ENCODE measurements around the gene ORC2. TPM values are rescaled to one million over a fixed set of nuclear protein-coding genes. Genes with fewer than 3 reads are reported as not detected.

Gene ORC2
- total RNA-seq, 1 experiment from 2014 or later = 56.0 TPM

DNA sequence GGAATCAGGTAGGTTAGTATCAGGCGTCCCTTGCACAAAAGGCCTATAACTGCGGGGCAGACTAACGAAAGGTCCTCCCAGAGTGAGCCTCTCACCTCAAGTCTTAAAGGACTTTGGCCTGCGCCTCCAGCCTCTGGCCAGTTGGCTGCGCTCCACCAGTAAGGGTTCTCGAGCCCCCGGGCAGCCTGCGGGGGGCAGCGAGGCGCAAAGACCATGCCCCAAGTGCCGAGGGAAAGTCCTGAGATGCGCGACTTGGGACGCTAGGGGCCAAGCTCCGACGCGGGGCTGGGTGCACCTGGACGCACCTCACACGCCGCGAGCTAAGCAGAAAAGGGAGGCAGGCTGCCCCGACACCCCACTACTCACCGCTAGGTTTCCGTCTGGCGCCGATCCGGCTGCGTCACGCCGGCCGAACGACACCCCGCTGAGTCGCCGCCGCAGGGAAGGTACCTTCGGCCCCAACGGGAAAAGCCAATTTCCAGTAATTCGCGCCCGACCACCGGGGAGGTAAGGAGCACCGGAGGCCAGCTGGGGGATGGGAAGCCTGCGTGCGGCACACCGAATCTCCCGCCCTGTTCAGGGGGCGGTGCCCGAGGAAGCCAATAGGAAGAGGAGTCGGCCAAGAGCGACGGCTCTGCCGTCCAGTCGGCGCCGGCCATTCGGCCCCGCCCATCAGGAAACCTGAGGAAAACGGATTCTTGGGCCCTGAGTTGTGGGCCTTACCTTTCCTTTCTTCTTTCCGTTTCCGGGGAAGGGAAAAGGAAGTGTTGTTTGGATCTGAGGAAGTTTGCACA, at the start of gene ORC2 (continued):
- TF ChIP-seq, protein P1, sequence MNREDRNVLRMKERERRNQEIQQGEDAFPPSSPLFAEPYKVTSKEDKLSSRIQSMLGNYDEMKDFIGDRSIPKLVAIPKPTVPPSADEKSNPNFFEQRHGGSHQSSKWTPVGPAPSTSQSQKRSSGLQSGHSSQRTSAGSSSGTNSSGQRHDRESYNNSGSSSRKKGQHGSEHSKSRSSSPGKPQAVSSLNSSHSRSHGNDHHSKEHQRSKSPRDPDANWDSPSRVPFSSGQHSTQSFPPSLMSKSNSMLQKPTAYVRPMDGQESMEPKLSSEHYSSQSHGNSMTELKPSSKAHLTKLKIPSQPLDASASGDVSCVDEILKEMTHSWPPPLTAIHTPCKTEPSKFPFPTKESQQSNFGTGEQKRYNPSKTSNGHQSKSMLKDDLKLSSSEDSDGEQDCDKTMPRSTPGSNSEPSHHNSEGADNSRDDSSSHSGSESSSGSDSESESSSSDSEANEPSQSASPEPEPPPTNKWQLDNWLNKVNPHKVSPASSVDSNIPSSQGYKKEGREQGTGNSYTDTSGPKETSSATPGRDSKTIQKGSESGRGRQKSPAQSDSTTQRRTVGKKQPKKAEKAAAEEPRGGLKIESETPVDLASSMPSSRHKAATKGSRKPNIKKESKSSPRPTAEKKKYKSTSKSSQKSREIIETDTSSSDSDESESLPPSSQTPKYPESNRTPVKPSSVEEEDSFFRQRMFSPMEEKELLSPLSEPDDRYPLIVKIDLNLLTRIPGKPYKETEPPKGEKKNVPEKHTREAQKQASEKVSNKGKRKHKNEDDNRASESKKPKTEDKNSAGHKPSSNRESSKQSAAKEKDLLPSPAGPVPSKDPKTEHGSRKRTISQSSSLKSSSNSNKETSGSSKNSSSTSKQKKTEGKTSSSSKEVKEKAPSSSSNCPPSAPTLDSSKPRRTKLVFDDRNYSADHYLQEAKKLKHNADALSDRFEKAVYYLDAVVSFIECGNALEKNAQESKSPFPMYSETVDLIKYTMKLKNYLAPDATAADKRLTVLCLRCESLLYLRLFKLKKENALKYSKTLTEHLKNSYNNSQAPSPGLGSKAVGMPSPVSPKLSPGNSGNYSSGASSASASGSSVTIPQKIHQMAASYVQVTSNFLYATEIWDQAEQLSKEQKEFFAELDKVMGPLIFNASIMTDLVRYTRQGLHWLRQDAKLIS (CRISPR knock-in tag; IDR thresholded peaks at IDR 0.05; ENCODE audit: borderline replicate concordance) = peak; percentile 70; the same call in 1 of the 2 replicates
- TF ChIP-seq, protein P2, sequence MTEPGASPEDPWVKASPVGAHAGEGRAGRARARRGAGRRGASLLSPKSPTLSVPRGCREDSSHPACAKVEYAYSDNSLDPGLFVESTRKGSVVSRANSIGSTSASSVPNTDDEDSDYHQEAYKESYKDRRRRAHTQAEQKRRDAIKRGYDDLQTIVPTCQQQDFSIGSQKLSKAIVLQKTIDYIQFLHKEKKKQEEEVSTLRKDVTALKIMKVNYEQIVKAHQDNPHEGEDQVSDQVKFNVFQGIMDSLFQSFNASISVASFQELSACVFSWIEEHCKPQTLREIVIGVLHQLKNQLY (CRISPR knock-in tag; IDR thresholded peaks at IDR 0.05) = peak; percentile 42; the same call in 1 of the 2 replicates
- TF ChIP-seq ZNF671 (CRISPR knock-in tag; IDR thresholded peaks at IDR 0.05) = no peak
- TF ChIP-seq ZNF232 (CRISPR knock-in tag; IDR thresholded peaks at IDR 0.05) = no peak
- no peak for TF ChIP-seq GTF2I (CRISPR knock-in tag; conservative IDR thresholded peaks at IDR 0.05)
- TF ChIP-seq, protein P3, sequence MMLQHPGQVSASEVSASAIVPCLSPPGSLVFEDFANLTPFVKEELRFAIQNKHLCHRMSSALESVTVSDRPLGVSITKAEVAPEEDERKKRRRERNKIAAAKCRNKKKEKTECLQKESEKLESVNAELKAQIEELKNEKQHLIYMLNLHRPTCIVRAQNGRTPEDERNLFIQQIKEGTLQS (CRISPR knock-in tag; conservative IDR thresholded peaks at IDR 0.05) = no peak
- TF ChIP-seq ZNF219 (CRISPR knock-in tag; IDR thresholded peaks at IDR 0.05; ENCODE audit: borderline replicate concordance) = peak; percentile 85; the same call in 1 of the 2 replicates
- TF ChIP-seq, protein P4, sequence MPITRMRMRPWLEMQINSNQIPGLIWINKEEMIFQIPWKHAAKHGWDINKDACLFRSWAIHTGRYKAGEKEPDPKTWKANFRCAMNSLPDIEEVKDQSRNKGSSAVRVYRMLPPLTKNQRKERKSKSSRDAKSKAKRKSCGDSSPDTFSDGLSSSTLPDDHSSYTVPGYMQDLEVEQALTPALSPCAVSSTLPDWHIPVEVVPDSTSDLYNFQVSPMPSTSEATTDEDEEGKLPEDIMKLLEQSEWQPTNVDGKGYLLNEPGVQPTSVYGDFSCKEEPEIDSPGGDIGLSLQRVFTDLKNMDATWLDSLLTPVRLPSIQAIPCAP (CRISPR knock-in tag; IDR thresholded peaks at IDR 0.05) = peak; percentile 68; the same call in 1 of the 2 replicates
- peak; percentile 91; the same call in 1 of the 2 replicates for TF ChIP-seq TP53 (CRISPR knock-in tag; IDR thresholded peaks at IDR 0.05)
- TF ChIP-seq, protein P5, sequence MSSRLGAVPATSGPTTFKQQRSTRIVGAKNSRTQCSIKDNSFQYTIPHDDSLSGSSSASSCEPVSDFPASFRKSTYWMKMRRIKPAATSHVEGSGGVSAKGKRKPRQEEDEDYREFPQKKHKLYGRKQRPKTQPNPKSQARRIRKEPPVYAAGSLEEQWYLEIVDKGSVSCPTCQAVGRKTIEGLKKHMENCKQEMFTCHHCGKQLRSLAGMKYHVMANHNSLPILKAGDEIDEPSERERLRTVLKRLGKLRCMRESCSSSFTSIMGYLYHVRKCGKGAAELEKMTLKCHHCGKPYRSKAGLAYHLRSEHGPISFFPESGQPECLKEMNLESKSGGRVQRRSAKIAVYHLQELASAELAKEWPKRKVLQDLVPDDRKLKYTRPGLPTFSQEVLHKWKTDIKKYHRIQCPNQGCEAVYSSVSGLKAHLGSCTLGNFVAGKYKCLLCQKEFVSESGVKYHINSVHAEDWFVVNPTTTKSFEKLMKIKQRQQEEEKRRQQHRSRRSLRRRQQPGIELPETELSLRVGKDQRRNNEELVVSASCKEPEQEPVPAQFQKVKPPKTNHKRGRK (CRISPR knock-in tag; IDR thresholded peaks at IDR 0.05; ENCODE audit: borderline replicate concordance) = no peak
- no peak for TF ChIP-seq OVOL2 (CRISPR knock-in tag; IDR thresholded peaks at IDR 0.05; ENCODE audit: borderline replicate concordance)
- peak; percentile 86; the same call in 1 of the 2 replicates for TF ChIP-seq KAT7 (CRISPR knock-in tag; IDR thresholded peaks at IDR 0.05; ENCODE audit: borderline replicate concordance)
- TF ChIP-seq, protein P6, sequence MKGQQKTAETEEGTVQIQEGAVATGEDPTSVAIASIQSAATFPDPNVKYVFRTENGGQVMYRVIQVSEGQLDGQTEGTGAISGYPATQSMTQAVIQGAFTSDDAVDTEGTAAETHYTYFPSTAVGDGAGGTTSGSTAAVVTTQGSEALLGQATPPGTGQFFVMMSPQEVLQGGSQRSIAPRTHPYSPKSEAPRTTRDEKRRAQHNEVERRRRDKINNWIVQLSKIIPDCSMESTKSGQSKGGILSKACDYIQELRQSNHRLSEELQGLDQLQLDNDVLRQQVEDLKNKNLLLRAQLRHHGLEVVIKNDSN (CRISPR knock-in tag; IDR thresholded peaks at IDR 0.05) = 0 out of 2 replicates have a peak, but pooled peaks have one; percentile 35
- TF ChIP-seq, protein P7, sequence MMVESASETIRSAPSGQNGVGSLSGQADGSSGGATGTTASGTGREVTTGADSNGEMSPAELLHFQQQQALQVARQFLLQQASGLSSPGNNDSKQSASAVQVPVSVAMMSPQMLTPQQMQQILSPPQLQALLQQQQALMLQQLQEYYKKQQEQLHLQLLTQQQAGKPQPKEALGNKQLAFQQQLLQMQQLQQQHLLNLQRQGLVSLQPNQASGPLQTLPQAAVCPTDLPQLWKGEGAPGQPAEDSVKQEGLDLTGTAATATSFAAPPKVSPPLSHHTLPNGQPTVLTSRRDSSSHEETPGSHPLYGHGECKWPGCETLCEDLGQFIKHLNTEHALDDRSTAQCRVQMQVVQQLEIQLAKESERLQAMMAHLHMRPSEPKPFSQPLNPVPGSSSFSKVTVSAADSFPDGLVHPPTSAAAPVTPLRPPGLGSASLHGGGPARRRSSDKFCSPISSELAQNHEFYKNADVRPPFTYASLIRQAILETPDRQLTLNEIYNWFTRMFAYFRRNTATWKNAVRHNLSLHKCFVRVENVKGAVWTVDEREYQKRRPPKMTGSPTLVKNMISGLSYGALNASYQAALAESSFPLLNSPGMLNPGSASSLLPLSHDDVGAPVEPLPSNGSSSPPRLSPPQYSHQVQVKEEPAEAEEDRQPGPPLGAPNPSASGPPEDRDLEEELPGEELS (CRISPR knock-in tag; IDR thresholded peaks at IDR 0.05) = peak; percentile 88; the same call in 1 of the 2 replicates
- TF ChIP-seq ESRRA (CRISPR knock-in tag; IDR thresholded peaks at IDR 0.05; ENCODE audit: borderline replicate concordance) = no peak; the same call in 1 of the 2 replicates
- TF ChIP-seq TEAD1 (CRISPR knock-in tag; IDR thresholded peaks at IDR 0.05) = peak; percentile 79
- no peak for TF ChIP-seq RORB (CRISPR knock-in tag; IDR thresholded peaks at IDR 0.05)
- TF ChIP-seq NR2C2 (CRISPR knock-in tag; IDR thresholded peaks at IDR 0.05) = no peak
- no peak; the same call in 1 of the 2 replicates for TF ChIP-seq MYBL2 (CRISPR knock-in tag; IDR thresholded peaks at IDR 0.05)
- no peak for TF ChIP-seq TCF7 (CRISPR knock-in tag; IDR thresholded peaks at IDR 0.05; ENCODE audit: low read depth)
- peak; percentile 57; the same call in 1 of the 2 replicates for TF ChIP-seq RELA (CRISPR knock-in tag; IDR thresholded peaks at IDR 0.05; ENCODE audit: borderline replicate concordance)
- TF ChIP-seq, protein P8, sequence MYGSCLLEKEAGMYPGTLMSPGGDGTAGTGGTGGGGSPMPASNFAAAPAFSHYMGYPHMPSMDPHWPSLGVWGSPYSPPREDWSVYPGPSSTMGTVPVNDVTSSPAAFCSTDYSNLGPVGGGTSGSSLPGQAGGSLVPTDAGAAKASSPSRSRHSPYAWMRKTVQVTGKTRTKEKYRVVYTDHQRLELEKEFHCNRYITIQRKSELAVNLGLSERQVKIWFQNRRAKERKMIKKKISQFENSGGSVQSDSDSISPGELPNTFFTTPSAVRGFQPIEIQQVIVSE (CRISPR knock-in tag; IDR thresholded peaks at IDR 0.05; ENCODE audit: borderline replicate concordance) = no peak
- TF ChIP-seq, protein P9, sequence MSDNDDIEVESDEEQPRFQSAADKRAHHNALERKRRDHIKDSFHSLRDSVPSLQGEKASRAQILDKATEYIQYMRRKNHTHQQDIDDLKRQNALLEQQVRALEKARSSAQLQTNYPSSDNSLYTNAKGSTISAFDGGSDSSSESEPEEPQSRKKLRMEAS (CRISPR knock-in tag; IDR thresholded peaks at IDR 0.05) = peak; percentile 86
- TF ChIP-seq, protein P10, sequence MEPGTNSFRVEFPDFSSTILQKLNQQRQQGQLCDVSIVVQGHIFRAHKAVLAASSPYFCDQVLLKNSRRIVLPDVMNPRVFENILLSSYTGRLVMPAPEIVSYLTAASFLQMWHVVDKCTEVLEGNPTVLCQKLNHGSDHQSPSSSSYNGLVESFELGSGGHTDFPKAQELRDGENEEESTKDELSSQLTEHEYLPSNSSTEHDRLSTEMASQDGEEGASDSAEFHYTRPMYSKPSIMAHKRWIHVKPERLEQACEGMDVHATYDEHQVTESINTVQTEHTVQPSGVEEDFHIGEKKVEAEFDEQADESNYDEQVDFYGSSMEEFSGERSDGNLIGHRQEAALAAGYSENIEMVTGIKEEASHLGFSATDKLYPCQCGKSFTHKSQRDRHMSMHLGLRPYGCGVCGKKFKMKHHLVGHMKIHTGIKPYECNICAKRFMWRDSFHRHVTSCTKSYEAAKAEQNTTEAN (CRISPR knock-in tag; IDR thresholded peaks at IDR 0.05) = no peak; the same call in none of the 2 replicates

All from WTC11 (cell line).